HG02885 (cell line): ENCODE data around the gene RALGAPA1.
"Not testable (repeated sequence)": the region's sequence is repeated elsewhere in the genome, so short reads cannot be mapped to it uniquely, and the experiment has no call there.

Source experiments
- ATAC-seq: cut with Tn5 transposase; IDR thresholded peaks from one replicate; pipeline ENCODE4 v1.9.1; 2021; ENCODE audit warnings: mild to moderate bottlenecking; ENCODE audit not compliant: unreplicated experiment, poor library complexity

The RALGAPA1 gene

DNA sequence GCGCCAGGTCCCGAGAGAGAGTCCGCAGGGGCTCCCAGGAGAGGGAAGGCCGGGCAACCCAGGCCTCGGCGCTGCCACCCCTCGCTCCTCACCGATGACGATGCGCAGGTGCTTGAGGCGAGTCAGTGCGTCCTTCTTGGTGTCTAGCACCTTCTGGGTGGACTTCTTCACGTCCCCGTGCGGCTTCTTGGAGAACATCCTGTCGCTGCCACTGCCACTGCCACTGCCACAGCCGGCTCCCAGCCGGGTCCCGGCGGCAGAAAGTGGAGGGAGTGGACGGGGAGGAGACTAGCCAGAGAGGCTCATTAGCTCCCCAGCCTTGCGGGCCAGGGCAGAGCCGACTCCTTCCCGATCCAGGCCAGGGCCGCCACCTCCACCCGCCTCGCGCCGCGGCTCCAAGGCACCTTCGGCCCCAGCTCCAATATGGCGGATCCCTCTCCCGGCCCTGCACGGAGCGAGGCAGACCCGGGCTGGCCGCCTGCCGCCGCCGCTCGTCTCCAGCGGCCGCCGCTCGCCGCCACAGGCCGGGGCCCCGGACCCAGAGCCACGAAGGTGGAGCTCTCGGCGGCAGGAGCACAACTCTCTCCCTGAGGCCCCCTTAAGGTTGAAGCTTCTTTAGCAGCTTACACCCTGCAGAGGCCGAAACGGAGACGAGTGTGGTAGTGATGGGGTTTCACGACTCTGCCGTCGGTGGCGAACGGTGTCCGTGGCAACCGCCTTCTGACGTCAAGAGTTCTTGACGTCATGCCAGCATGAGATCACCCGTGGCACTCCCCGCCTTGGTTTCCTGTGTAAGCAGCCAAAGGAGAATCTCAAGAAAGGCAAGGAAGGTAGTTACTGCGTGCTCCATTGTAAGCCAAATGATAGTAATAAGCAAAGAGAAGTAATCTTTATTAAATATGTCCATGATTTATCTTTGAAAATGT is at the start of gene RALGAPA1:
Gene RALGAPA1, minus strand, starts transcription at position 658 of the 926 bp plus-strand sequence. Its CDS starts 460 bp downstream, at position 198.
- peak; percentile 97 for ATAC-seq

DNA sequence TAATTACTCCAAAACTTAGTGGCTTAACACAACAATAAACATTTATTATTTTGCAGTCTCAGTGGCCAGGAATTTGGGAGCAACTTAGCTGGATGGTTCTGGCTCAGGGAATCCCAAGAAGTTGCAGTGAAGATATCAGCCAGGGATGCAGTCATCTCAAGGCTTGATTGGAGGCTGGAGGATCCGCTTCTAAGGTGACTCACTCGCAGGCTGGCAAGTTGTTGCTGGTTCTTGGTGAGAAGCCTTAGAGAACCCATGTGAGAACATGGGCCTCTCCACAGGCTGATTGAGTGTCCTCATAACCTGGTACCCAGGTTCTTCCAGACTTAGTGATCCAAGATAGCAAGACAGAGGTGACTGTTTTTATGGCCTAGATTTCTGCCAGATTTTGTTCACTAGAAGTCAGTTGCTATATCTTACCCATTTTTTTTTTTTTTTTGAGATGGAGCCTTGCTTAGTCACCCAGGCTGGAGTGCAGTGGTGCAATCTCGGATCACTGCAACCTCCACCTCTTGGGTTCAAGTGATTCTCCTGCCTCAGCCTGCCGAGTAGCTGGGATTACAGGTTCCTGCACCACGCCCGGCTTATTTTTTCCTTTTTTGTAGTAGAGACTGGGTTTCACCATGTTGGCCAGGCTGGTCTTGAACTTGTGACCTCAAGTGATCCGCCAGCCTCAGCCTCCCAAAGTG is 49.6 kb upstream of the RALGAPA1 start:
- ATAC-seq: no peak

DNA sequence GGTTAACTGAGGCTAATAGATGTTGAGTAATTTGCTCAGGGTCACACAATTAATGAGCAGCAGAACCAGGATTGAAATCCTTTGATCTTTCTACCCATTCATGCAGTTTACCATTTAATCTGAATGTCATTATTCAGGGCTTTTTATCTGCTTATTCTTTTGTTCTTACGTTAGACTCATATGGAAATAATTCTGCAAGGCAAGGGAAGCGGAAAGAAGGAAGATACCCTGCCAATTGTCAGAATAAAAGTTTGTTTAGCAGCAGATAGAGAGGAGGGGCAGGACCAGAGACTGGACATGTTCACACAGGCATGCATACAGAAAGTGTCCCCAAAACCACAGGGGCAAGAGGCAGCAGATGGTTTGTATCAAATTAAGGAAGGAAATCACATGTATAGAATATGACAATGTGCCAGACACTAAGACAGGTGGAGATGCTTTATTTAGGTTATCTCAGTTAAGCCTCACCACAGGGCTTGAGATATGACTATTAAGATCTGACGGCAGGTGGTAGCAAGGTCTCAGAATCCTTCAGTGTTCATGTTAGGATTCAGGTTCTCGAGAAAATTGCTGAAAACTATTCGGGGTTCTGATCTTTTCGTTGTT is 46.9 kb upstream of the RALGAPA1 start:
- peak; percentile 98 for ATAC-seq

DNA sequence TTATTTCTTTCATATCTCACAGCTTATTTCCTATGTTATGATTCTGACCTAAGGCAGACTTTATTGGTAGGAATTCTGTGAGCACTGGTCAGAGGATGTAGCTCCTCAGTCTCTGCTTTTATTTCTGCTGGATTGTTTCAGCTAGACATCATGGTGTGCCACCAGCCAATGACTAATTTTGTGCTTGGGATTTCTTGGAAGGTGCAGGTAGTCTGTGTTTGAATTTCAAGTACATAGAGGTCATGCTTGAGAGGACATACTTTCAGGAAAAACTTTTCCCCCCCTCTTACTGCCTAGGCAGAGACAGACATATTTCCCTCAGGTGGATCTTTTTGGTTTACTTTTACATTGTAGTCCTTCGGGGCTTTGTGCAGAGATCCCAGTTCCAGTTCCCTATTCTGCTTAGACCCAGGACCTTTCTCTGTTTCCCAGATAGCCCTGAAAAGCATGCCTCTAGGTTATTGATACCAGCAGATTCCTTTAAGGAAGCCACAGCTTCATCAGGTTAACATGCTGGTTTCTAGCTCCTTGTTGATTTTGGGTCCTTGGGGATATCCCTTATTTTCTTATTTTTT is 45.7 kb upstream of the RALGAPA1 start:
- no peak for ATAC-seq

DNA sequence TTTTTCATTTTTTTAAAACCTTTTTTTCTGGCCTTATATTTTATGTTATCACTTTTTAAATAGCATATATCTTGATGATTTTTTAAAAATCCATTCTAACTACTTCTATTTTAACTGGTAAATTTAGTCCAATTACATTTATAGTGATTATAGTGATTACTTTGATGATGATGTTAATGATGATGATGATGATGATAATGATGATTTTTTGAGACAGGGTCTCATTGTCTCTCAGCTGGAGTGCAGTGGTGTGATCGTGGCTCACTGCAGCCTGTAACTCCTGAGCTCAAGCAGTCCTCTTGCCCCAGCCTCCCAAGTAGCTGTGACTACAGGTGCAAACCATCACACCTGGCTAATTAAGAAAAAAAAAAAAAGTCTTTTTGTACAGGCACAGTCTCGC is 44.1 kb upstream of the RALGAPA1 start:
- no peak for ATAC-seq

DNA sequence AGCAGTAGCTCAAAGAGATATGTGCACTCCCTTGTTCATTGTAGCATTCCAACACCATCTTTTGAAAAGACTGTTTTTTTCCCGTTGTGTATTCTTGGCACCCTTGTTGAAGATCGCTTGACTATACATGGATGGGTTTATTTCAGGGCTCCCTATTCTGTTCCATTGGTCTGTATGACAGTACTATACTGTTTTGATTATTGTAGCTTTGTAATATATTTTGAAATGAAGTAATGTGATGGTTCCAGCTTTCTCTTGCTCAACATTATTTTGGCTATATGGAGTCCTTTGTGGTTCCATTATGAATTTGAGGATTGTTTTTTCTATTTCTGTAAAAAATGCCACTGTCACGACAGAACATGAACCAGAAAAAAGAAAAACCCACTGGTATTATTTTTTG is 42.7 kb upstream of the RALGAPA1 start:
- no peak for ATAC-seq

DNA sequence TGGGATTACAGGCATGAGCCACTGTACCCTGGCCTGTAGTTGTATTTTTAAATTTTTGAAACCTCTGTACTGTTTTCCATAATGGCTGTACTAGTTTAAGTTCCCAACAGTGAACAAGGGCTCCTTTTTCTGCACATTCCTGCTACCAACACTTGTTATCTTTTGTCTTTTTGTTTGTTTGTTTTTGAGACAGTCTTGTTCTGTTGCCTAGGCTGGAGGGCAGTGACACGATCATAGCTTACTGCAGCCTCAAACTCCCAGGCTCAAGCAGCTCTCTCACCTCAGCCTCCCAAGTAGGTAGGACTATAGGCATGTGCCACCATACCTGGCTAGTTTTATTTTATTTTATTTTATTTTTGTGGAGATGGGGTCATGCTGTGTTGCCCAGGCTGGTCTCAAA is 40.0 kb upstream of the RALGAPA1 start:
- ATAC-seq: no peak

DNA sequence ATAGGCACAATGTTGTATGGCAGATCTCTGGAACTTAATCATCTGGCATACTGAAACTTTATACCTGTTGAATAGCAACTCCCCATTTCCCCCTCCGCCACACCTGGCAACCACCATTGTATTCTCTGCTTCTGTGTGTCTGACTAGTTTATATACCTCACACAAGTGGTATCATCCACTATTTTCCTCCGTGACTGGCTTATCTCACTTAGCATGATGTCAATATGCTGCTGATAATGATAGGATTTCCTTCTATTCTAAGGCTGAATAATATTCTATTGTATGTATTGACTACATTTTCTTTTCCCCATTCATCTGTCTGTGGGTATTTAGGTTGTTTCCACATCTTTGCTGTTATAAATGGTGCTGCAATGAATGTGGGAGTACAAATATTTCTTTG is 38.5 kb upstream of the RALGAPA1 start:
- no peak for ATAC-seq

DNA sequence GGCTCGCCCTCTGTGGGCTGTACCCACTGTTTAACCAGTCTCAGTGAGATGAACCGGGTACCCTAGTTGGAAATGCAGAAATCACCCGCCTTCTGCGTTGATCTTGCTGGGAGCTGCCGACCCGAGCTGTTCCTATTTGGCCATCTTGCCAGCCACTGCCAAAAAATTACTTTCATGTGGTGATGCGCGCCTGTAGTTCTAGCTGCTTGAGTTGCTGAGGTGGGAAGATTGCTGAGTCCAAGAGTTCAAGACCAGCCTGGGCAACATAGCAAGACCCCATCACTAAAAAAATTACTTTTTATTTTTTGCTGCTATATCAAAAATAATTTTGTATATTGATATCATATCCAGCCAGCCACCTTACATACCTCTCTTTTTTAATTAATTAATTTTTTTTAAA is 35.4 kb upstream of the RALGAPA1 start:
- ATAC-seq: no peak

DNA sequence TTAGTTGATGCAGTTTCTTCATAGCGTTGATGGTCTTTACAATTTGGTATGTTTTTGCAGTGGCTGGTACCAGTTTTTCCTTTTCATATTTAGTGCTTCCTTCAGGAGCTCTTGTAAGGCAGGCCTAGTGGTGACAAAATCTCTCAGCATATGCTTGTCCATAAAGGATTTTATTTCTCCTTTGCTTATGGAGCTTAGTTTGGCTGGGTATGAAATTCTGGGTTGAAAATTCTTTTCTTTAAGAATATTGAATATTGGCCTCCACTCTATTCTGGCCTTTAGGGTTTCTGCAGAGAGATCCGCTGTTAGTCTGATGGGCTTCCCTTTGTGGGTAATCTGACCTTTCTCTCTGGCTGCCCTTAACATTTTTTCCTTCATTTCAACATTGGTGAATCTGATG is 33.1 kb upstream of the RALGAPA1 start:
- not testable (repeated sequence) for ATAC-seq

DNA sequence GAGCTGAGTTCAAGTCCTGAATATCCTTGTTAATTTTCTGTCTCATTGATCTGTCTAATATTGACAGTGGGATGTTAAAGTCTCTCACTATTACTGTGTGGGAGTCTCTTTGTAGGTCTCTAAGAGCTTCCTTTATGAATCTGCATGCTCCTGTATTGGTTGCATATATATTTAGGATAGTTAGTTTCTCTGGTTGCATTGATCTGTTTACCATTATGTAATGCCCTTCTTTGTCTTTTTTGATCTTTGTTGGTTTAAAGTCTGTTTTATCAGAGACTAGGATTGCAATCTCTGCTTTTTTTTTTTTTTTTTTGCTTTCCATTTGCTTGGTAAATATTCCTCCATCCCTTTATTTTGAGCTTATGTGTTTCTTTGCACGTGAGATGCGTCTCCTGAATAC is 32.6 kb upstream of the RALGAPA1 start:
- not testable (repeated sequence) for ATAC-seq

DNA sequence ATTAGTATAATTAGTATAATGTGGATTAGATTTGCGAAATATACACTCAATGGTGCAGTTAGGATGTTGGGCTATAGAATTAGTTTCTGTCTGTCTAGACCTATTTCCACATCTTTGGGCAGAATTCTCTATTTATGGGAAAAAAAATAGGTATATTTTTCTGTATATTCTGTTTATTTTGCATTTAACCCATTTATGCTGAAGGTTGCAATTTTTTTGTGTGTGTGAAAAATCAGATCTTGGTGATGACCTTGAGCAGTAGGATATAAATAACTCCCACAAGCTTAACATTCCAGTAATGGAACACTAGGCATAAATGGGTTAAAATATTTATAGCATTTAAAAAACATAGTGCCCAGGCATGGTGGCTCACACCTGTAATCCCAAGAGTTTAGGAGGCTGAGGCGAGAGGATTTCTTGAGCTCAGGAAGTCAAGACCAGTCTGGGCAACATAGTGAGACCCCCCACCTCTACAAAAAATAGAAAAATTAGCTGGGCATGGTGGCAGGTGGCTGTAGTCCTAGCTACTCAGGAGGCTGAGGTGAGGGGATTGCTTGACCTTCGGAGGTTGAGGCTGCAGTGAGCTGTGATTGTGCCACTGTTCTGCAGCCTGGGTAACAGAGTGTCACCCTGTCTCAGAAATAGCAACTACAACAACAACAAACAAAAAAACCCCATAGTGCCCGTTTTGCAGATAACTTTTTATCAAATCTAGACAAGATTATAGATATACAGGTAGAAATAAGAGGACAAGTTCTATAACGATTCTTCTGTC is 26.3 kb upstream of the RALGAPA1 start:
- ATAC-seq: no peak

DNA sequence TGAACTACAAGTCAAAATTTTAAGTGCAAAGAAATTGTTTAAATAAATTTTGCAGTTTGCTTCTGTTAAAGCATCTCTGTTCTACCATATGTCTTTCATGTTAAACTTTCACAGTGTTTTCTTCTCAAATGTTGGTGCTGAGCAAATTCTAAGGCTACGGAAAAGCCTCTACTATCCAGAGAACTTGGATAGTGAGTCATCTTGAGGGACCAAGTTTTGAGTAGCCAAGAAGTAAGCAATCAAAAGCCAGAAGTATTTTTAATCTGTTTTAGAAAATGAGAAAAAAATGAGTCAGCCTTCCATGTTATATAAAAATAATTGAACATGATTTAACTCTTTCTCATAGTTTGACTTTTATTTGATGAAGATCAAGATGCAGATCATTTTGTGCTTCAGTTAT is 20.4 kb upstream of the RALGAPA1 start:
- ATAC-seq: no peak

DNA sequence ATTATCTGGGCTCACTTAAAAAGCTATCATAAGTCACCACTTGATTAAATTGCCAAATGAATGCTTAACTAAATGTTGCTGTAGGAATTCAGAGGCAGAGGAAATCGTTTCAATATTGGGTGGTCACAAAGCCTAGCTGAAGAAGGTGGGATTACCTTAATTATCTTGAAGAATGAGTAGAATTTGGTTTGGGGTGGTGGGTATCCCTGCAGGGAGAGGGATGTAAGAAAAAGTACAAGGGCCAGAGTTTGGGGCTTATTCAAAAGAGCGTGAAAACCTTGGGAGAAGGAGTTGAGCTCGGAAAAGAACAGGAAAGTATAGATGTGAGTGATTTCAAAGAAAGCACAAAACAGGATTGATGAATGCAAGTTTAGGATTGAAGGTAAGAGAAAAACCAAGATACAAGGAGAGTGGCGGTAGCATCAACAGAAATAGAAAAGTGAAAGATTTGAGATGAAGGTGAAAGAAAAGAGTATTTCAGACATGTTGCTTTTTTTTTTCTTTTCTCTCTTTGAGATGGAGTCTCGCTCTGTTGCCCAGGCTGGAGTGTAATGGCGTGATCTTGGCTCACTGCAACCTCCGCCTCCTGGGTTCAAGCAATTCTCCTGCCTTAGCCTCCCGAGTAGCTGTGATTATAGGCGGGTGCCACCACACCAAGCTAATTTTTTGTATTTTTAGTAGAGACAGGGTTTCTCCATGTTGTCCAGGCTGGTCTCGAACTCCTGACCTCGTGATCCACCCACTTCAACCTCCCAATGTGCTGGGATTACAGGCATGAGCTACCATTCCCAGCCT is 18.8 kb upstream of the RALGAPA1 start:
- no peak for ATAC-seq

DNA sequence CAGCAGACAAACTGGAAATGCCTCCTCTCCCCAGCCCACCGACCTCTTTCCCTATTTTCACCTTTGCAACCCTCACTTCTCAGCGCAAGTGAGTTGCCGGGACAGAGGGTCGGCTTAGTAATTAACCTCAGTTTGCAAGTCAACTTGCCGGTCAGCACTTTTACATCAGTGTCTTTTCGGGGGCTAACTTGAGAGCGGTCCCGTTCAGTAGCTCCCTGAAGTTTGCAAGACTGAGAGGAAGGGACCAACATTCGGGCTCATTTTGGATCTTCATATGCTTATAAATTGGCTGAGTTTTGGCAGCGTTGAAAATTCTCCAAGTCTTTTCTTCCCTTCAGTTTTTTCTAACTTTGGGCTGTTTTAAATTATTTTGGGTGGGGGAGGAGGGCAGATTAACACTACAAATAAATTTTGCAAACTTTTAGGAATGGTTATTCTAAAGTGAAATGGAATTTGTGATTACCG is 17.9 kb upstream of the RALGAPA1 start:
- ATAC-seq: no peak

DNA sequence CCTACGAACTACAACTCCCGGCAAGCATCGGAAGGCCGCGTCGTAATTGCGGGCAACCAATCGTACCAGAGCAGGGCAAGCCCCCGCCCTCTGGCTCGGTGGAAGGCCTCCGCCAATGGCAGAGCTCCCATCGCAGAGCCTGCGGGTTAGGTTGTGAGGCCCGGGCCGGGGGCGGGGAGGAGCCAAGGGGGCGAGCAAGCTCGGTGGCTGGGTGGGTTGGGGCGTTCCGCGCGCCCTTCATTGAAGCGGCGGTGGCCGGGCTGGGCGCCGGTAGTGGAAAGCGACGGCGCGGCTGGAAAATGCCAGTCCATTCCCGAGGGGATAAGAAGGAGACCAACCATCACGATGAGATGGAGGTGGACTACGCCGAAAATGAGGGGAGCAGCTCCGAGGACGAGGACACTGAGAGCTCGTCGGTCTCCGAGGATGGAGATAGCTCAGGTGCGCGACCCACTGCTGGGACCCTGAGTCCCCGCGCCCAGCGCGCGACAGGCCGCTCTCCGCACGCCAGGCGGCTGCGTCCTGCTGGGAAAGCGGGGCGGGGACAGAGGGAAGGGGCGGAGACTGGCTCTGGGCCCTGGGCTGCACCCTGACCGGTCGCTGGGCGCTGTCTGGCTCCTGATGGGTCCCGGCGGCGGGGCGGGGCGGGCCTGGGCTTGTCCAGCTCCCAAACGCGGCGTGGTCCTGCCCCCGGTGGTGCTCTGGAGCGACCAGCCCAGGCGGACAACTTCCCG is 17.3 kb upstream of the RALGAPA1 start, which contains the start of gene BRMS1L:
Gene BRMS1L, plus strand, starts transcription at position 121 of the 734 bp plus-strand sequence. Its CDS starts 179 bp downstream, at position 300.
- ATAC-seq: peak; percentile 96

DNA sequence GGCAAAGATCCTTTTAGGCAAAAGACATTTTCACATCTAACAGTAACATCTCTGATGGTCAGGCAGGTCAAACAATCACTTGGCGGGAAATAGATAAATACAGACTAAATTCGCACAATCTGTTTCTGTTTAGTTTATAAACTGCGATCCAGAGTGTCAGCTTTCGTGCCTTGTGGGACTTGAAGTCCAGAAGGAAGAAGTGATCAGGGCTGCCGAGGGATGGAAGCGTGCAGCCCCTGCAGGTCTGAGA is 16.8 kb upstream of the RALGAPA1 start:
- no peak for ATAC-seq

DNA sequence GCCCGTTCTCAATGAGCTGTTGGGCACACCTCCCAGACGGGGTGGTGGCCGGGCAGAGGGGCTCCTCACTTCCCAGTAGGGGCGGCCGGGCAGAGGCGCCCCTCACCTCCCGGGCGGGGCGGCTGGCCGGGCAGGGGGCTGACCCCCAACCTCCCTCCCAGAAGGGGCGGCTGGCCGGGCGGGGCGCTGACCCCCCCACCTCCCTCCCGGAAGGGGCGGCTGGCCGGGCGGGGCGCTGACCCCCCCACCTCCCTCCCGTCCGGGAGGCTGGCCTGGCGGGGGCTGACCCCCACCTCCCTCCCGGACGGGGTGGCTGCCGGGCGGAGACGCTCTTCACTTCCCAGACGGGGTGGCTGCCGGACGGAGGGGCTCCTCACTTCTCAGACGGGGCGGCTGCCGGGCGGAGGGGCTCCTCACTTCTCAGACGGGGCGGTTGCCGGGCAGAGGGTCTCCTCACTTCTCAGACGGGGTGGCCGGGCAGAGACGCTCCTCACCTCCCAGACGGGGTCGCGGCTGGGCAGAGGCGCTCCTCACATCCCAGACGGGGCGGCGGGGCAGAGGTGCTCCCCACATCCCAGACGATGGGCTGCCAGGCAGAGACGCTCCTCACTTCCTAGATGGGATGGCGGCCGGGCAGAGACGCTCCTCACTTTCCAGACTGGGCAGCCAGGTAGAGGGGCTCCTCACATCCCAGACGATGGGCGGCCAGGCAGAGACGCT is 15.5 kb upstream of the RALGAPA1 start:
- ATAC-seq: not testable (repeated sequence)
